ENCODE measurements around the gene TCF7L1. TPM values are rescaled to one million over a fixed set of nuclear protein-coding genes. Genes with fewer than 3 reads are reported as not detected.

Gene TCF7L1
- total RNA-seq, 1 donor from 2014 or later = 62.7 TPM

GRCh38 chr2:85180322-85181133 is 47.3 kb downstream of the TCF7L1 start:
- no peak for TF ChIP-seq CTCF (IDR thresholded peaks at IDR 0.05; ENCODE audit: unreplicated experiment)
- Mint-ChIP-seq H3K4me3 (ENCODE audit: low read depth) (no peak overlapping the region), H3K27ac (peak overlapping the region; percentile 5), H3K36me3 (ENCODE audit: insufficient read depth) (peaks cover 2% of the 10 kb centered on the region), H3K4me1 (ENCODE audit: low read depth) (peaks cover 46% of the 10 kb centered on the region), H3K9me3 (ENCODE audit: low read depth) (no peaks in the 10 kb centered on the region), H3K27me3 (no peaks in the 10 kb centered on the region)
- DNase-seq (ENCODE audit: low spot score, unreplicated experiment) = no peak

GRCh38 chr2:85181134-85181631 is 48.0 kb downstream of the TCF7L1 start:
- Mint-ChIP-seq H3K27me3 (no peaks in the 10 kb centered on the region), H3K9me3 (ENCODE audit: low read depth) (no peaks in the 10 kb centered on the region), H3K36me3 (ENCODE audit: insufficient read depth) (peaks cover 4% of the 10 kb centered on the region), H3K4me3 (ENCODE audit: low read depth) (no peak overlapping the region), H3K4me1 (ENCODE audit: low read depth) (peaks cover 40% of the 10 kb centered on the region), H3K27ac (peak overlapping the region; percentile 5)
- peak; percentile 36 for TF ChIP-seq CTCF (IDR thresholded peaks at IDR 0.05; ENCODE audit: unreplicated experiment)
- no peak for DNase-seq (ENCODE audit: low spot score, unreplicated experiment)

- Mint-ChIP-seq H3K27me3 (no peaks in the 10 kb centered on the region), H3K27ac (no peak overlapping the region), H3K36me3 (ENCODE audit: insufficient read depth) (peaks cover 7% of the 10 kb centered on the region), H3K4me1 (ENCODE audit: low read depth) (peaks cover 36% of the 10 kb centered on the region), H3K9me3 (ENCODE audit: low read depth) (no peaks in the 10 kb centered on the region), H3K4me3 (ENCODE audit: low read depth) (no peak overlapping the region)
- TF ChIP-seq CTCF (IDR thresholded peaks at IDR 0.05; ENCODE audit: unreplicated experiment) = no peak
- DNase-seq (ENCODE audit: low spot score, unreplicated experiment) = no peak
These were observed 48.8 kb downstream of the TCF7L1 start for GRCh38 chr2:85181844-85182456.

GRCh38 chr2:85183076-85183475 is 49.9 kb downstream of the TCF7L1 start:
- Mint-ChIP-seq H3K27me3 (no peaks in the 10 kb centered on the region), H3K4me1 (ENCODE audit: low read depth) (peaks cover 32% of the 10 kb centered on the region), H3K4me3 (ENCODE audit: low read depth) (no peak overlapping the region), H3K36me3 (ENCODE audit: insufficient read depth) (peaks cover 11% of the 10 kb centered on the region), H3K27ac (no peak overlapping the region), H3K9me3 (ENCODE audit: low read depth) (no peaks in the 10 kb centered on the region)
- no peak for TF ChIP-seq CTCF (IDR thresholded peaks at IDR 0.05; ENCODE audit: unreplicated experiment)
- no peak for DNase-seq (ENCODE audit: low spot score, unreplicated experiment)

- H3K27me3 Mint-ChIP-seq = no peaks in the 10 kb centered on the region
- no peak for DNase-seq (ENCODE audit: low spot score, unreplicated experiment)
- no peak for TF ChIP-seq CTCF (IDR thresholded peaks at IDR 0.05; ENCODE audit: unreplicated experiment)
- H3K36me3 Mint-ChIP-seq (ENCODE audit: insufficient read depth) = peaks cover 11% of the 10 kb centered on the region
- no peak overlapping the region for H3K4me3 Mint-ChIP-seq (ENCODE audit: low read depth)
- peaks cover 28% of the 10 kb centered on the region for H3K4me1 Mint-ChIP-seq (ENCODE audit: low read depth)
- no peak overlapping the region for H3K27ac Mint-ChIP-seq
- H3K9me3 Mint-ChIP-seq (ENCODE audit: low read depth) = no peaks in the 10 kb centered on the region
These were observed 50.3 kb downstream of the TCF7L1 start for GRCh38 chr2:85183479-85183878.

Measured in progenitor cell of endocrine pancreas (in vitro differentiated cells).